HL-60 (cell line): ENCODE measurements around the gene ADIRF.
"Not testable (repeated sequence)": the region's sequence is repeated elsewhere in the genome, so short reads cannot be mapped to it uniquely, and the experiment has no call there.

ENCODE experiments used
- DNase-seq, 2 experiments: peaks; one replicate each; pipeline ENCODE4 v3.0.0-alpha.2; 2010 to 2020; ENCODE audit warnings: low read depth in 1 of 2, low spot score in 1 of 2
- H3K27ac ChIP-seq: fragments of 250-450 bp; sonication (Bioruptor Pico); replicated peaks from 2 replicates; pipeline ENCODE4 v1.5.1; 2020; ENCODE audit warnings: mild to moderate bottlenecking, moderate library complexity
- H3K27me3 ChIP-seq: fragments of 250-450 bp; sonication (Bioruptor Pico); 2 replicates; pipeline ENCODE4 v1.5.1; 2021; ENCODE audit warnings: mild to moderate bottlenecking, moderate library complexity; ENCODE audit not compliant: insufficient read depth, poor library complexity, severe bottlenecking
- H3K4me3 ChIP-seq: replicated peaks from 2 replicates; pipeline ENCODE4 v1.5.1; 2011; ENCODE audit warnings: mild to moderate bottlenecking, control low read depth, low read length; ENCODE audit not compliant: insufficient read depth
- GABPA ChIP-seq: IDR thresholded peaks from 2 replicates; pipeline ENCODE4 v1.6.1; 2012; ENCODE audit warnings: low read depth
- POLR2AphosphoS5 ChIP-seq: IDR thresholded peaks from 2 replicates; pipeline ENCODE4 v1.6.1; 2012; ENCODE audit warnings: low read depth
- SPI1 ChIP-seq: IDR thresholded peaks from 2 replicates; pipeline ENCODE4 v1.6.1; 2012; ENCODE audit warnings: low read depth, mild to moderate bottlenecking, borderline replicate concordance
- TF ChIP-seq, protein P1 (sequence below): IDR thresholded peaks from 2 replicates; pipeline ENCODE4 v1.6.1; 2012; ENCODE audit warnings: low read depth; ENCODE audit not compliant: insufficient replicate concordance
- TF ChIP-seq, protein P2 (sequence below): IDR thresholded peaks from one replicate; pipeline ENCODE4 v1.5.1; 2011; ENCODE audit warnings: low read length, control low read depth, inconsistent platforms; ENCODE audit not compliant: insufficient read depth

The ADIRF gene

DNA sequence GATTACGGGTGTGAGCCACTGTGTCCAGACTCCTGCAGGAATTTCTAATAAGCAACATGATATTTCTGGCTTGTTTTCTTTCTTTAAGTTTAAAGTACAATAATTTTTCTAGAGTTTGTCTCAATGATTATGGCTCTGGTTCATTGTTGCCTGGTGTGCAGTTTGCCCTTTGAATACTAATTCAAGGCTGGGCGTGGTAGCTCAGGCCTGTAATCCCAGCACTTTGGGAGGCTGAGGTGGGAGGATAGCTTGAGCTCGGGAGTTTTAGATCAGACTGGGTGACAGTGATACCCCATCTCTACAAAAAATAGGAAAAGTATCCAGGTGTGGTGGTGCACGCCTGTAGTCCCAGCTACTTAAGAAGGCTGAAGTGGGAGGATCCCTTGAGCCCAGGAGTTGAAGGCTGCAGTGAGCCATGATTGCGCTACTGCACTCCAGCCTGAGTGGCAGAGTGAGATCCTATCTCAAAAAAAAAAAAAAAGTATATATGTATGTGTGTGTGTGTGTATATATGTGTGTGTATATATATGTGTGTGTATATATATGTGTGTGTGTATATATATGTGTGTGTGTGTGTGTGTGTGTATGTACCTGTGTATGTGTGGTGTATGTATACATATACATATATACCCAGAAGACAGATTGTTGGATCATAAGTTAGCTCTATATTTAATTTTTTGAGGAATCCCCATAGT is 8.2 kb downstream of the ADIRF start:
- Histone ChIP-seq H3K27ac (no peak overlapping the region), H3K27me3 (peaks cover 3% of the 10 kb centered on the region), H3K4me3 (no peak overlapping the region)
- no peak for DNase-seq
- TF ChIP-seq, protein P1, sequence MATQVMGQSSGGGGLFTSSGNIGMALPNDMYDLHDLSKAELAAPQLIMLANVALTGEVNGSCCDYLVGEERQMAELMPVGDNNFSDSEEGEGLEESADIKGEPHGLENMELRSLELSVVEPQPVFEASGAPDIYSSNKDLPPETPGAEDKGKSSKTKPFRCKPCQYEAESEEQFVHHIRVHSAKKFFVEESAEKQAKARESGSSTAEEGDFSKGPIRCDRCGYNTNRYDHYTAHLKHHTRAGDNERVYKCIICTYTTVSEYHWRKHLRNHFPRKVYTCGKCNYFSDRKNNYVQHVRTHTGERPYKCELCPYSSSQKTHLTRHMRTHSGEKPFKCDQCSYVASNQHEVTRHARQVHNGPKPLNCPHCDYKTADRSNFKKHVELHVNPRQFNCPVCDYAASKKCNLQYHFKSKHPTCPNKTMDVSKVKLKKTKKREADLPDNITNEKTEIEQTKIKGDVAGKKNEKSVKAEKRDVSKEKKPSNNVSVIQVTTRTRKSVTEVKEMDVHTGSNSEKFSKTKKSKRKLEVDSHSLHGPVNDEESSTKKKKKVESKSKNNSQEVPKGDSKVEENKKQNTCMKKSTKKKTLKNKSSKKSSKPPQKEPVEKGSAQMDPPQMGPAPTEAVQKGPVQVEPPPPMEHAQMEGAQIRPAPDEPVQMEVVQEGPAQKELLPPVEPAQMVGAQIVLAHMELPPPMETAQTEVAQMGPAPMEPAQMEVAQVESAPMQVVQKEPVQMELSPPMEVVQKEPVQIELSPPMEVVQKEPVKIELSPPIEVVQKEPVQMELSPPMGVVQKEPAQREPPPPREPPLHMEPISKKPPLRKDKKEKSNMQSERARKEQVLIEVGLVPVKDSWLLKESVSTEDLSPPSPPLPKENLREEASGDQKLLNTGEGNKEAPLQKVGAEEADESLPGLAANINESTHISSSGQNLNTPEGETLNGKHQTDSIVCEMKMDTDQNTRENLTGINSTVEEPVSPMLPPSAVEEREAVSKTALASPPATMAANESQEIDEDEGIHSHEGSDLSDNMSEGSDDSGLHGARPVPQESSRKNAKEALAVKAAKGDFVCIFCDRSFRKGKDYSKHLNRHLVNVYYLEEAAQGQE, result no peak
- TF ChIP-seq SPI1 (no peak), POLR2AphosphoS5 (no peak), GABPA (no peak)
- TF ChIP-seq, protein P2, sequence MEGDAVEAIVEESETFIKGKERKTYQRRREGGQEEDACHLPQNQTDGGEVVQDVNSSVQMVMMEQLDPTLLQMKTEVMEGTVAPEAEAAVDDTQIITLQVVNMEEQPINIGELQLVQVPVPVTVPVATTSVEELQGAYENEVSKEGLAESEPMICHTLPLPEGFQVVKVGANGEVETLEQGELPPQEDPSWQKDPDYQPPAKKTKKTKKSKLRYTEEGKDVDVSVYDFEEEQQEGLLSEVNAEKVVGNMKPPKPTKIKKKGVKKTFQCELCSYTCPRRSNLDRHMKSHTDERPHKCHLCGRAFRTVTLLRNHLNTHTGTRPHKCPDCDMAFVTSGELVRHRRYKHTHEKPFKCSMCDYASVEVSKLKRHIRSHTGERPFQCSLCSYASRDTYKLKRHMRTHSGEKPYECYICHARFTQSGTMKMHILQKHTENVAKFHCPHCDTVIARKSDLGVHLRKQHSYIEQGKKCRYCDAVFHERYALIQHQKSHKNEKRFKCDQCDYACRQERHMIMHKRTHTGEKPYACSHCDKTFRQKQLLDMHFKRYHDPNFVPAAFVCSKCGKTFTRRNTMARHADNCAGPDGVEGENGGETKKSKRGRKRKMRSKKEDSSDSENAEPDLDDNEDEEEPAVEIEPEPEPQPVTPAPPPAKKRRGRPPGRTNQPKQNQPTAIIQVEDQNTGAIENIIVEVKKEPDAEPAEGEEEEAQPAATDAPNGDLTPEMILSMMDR, result no peak

DNA sequence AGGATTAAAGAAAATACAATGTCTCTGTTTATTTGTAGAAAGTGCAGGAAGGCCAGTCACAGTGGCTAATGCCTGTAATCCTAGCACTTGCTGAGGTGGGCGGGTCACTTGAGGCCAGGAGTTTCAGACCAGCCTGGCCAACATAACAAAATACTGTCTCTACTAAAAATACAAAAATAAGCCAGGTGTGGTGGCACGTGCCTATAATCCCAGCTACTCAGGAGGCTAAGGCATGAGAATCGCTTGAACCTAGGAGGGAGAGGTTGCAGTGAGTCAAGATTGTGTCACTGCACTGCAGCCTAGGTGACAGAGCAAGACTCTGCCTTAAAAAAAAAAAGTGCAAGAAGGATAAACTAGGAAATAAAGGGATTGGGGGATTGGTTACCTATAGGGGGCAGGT is 10.2 kb downstream of the ADIRF start:
- not testable (repeated sequence) for H3K27ac ChIP-seq, DNase-seq, H3K4me3 ChIP-seq, H3K27me3 ChIP-seq

DNA sequence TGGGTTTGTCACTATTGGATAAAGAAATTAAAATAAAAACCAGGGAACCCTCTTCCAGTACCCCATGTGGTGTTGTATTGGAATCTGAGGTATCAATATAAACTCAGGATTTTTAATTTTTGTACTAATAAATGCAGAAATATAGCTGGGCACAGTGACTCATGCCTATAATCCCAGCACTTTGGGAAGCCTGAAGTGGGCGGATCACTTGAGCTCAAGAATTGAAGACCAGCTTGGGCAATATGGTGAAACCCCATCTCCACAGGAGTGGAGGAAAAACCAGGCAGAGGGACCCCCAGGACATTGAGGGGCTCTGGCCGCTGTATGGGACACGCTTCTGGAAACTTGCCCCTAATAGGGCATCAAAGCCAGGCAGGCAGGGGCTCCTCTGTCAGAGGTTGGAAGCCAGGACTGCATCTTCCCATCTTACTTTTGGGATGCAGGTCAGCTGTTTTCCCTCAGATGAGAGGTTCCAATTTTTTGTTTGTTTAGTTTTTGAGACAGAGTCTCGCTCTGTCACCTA is 11.1 kb downstream of the ADIRF start:
- DNase-seq, result no peak
- Histone ChIP-seq H3K27ac (no peak overlapping the region), H3K4me3 (no peak overlapping the region), H3K27me3 (no peaks in the 10 kb centered on the region)
- TF ChIP-seq SPI1, result no peak
- TF ChIP-seq, protein P1, result no peak
- TF ChIP-seq, protein P2, result no peak
- TF ChIP-seq POLR2AphosphoS5, result no peak
- no peak for TF ChIP-seq GABPA

DNA sequence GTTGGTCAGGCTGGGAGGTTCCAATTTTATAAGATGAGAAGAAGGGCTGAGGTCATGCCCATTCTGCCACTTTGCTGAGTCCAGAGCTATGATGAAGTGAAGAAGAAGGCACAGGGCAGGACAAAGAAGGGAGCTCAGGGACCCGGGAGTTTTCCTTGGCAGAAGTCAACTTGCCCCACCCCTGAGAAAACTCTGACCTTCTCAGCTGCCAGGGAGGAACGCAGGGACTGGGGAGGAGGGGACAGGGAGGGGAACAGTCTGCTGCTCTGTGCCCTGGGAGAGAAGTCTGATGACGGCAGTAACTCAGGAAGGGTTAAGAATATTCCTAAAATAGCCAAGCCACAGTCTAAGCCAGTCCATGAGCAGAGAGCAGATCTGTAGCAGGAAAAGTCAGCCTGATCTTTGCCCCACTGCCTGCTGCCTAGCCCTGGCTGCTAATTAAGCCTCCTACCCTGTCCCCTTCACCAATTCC is 11.7 kb downstream of the ADIRF start:
- no peaks in the 10 kb centered on the region for H3K27me3 ChIP-seq
- TF ChIP-seq GABPA, result no peak
- TF ChIP-seq, protein P1, result no peak
- TF ChIP-seq POLR2AphosphoS5, result no peak
- TF ChIP-seq, protein P2, result no peak
- TF ChIP-seq SPI1, result no peak
- H3K4me3 ChIP-seq, result no peak overlapping the region
- no peak for DNase-seq
- no peak overlapping the region for H3K27ac ChIP-seq

DNA sequence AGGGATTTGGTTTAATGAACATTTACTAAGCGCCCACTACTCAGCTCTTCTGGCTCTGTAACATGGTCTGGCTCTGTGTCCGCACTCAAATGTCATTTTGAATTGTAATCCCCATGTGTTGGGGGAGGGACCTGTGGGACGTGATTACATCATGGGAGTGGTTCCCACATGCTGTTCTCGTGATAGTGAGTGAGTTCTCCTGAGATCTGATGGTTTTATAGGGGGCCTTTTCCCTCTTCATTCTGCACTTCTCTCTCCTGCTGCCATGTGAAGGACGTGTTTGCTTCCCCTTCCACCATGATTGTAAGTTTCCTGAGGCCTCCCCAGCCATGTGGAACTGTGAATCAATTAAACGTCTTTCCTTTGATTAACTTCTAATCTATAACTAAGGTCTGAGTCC is 12.7 kb downstream of the ADIRF start:
- H3K27ac ChIP-seq, DNase-seq, H3K27me3 ChIP-seq, H3K4me3 ChIP-seq: not testable (repeated sequence)
